Caco-2 (cell line): ENCODE data around the gene TRAPPC10. TPM values are rescaled to one million over a fixed set of nuclear protein-coding genes. Genes with fewer than 3 reads are reported as not detected.
A peak's percentile ranks its signal among the peaks of the same experiment; 100 is the strongest.

Experiments
- BruUV-seq: library from RNA; stranded (reverse); fragments of 400-500 nt; replicated peaks from 2 replicates; lab custom pipeline; 2021; lab: Mats Ljungman, UMichigan
- CTCF ChIA-PET: fragments of 300-600 bp; sonication (Branson Sonifier 250); formaldehyde crosslinking; loops from one replicate; lab custom pipeline; 2022; ENCODE audit warnings: antibody characterized with exemption; lab: Charles Lee
- POLR2A ChIA-PET: fragments of 300-600 bp; sonication (Branson Sonifier 250); formaldehyde crosslinking; loops from one replicate; lab custom pipeline; 2022; ENCODE audit warnings: antibody characterized with exemption; lab: Charles Lee
- DNase-seq, 2 experiments: peaks; one replicate each; pipeline versions ENCODE4 v3.0.0 to v3.0.0-alpha.2; 2020 to 2022
- H3K27me3 ChIP-seq: replicated peaks from 2 replicates; pipeline ENCODE4 v1.6.0; 2011; ENCODE audit warnings: low read length; ENCODE audit not compliant: control insufficient read depth, insufficient read depth
- H3K36me3 ChIP-seq: 2 replicates; pipeline ENCODE4 v1.5.1; 2011; ENCODE audit warnings: low read length; ENCODE audit not compliant: control insufficient read depth, insufficient read depth
- H3K4me1 ChIP-seq: fragments of 250-450 bp; sonication (Bioruptor Pico); 2 replicates; pipeline ENCODE4 v1.5.1; 2020; ENCODE audit warnings: mild to moderate bottlenecking
- H3K4me3 ChIP-seq: 2 replicates; pipeline ENCODE4 v1.5.1; 2011; ENCODE audit warnings: low read depth, mild to moderate bottlenecking, control low read depth, low read length
- H3K9me3 ChIP-seq: fragments of 250-450 bp; sonication (Bioruptor Pico); 2 replicates; pipeline ENCODE4 v1.5.1; 2020; ENCODE audit warnings: mild to moderate bottlenecking, moderate library complexity
- H3K27ac Mint-ChIP-seq: one replicate; pipeline ENCODE4 v1.8.0; 2022; ENCODE audit warnings: mixed read lengths; ENCODE audit not compliant: unreplicated experiment
- H3K27me3 Mint-ChIP-seq: one replicate; pipeline ENCODE4 v1.8.0; 2022; ENCODE audit warnings: mixed read lengths; ENCODE audit not compliant: insufficient read depth, unreplicated experiment
- H3K36me3 Mint-ChIP-seq: one replicate; pipeline ENCODE4 v1.8.0; 2022; ENCODE audit warnings: mild to moderate bottlenecking, mixed read lengths; ENCODE audit not compliant: insufficient read depth, unreplicated experiment
- H3K4me1 Mint-ChIP-seq: one replicate; pipeline ENCODE4 v1.8.0; 2022; ENCODE audit warnings: low read depth, mixed read lengths; ENCODE audit not compliant: unreplicated experiment
- H3K4me3 Mint-ChIP-seq: one replicate; pipeline ENCODE4 v1.8.0; 2022; ENCODE audit warnings: mild to moderate bottlenecking, moderate library complexity, mixed read lengths; ENCODE audit not compliant: unreplicated experiment
- H3K9me3 Mint-ChIP-seq: one replicate; pipeline ENCODE4 v1.8.0; 2022; ENCODE audit warnings: mixed read lengths; ENCODE audit not compliant: unreplicated experiment
- intact Hi-C: fragments of 100-400 bp; cut with micrococcal nuclease; formaldehyde crosslinking; loops from one replicate; pipeline ENCODE4 v1.10.0; 2022; ENCODE audit not compliant: unreplicated experiment
- total RNA-seq: library from RNA; stranded (reverse); gene quantifications from 2 replicates; pipeline ENCODE4 v1.2.3, GENCODE V29; 2022
- TF ChIP-seq, protein P1 (sequence below), 2 experiments: fragments of 200-600 bp in 1 of 2; IDR thresholded peaks; 1 replicate in 1 of 2; 2 replicates in 1 of 2; pipeline versions ENCODE4 v1.5.1 to v1.8.0; 2011 to 2022; ENCODE audit warnings: antibody characterized with exemption in 1 of 2, control low read depth in 1 of 2, inconsistent platforms in 1 of 2, low read depth in 1 of 2, low read length in 1 of 2, mild to moderate bottlenecking in 1 of 2, moderate library complexity in 1 of 2; ENCODE audit not compliant: insufficient read depth in 1 of 2, severe bottlenecking in 1 of 2, unreplicated experiment in 1 of 2

The TRAPPC10 gene
- total RNA-seq, 1 experiment from 2014 or later: 43.4 TPM

DNA sequence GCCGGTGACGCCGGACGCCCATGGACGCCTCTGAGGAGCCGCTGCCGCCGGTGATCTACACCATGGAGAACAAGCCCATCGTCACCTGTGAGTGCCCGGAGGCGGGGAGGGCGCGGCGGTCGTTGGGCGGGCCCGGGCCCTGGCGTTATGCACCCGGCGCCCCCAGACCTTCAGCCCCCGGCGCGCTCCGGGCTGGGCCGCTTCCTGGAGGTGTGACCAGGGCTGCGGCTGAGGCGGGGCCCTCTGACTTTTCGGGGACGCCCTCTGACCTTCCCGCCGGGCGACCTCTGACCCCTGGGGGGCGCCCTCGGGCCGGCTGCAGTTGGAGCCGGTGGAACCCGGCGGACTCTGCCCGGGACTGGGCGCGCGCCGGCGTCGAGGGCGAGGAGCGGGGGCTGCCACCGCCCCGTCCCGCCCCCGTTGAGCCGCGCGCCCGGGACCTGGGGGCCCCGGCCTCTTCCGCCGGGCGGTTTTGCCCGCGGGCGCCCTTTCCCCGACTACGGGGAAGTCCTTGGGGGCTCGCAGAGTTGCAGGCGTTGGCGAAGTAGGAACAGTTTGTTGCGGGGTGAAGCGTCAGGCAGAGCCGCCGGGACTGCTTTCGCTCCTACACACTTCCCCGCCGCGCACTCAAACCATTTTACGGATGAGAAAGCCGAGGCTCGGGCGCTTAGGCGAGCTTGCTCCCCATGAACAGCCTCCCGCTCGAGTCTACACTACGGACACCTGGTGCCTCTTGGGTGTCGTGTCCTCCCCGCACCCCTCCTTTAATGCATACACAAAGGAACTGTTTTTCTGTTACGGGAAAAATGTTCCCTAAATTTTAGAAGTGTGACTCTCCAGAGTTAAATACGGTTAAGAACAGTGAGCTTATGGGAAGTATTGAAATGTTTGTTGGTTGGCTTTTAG is 618 bp downstream of the TRAPPC10 start:
- ChIA-PET POLR2A (no interaction called here), CTCF (no interaction called here)
- peaks cover 5% of the 10 kb centered on the region for H3K4me1 ChIP-seq
- BruUV-seq: no TSS peak
- Mint-ChIP-seq H3K4me1 (no peaks in the 10 kb centered on the region), H3K27ac (peak overlapping the region; percentile 79), H3K36me3 (peaks cover 13% of the 10 kb centered on the region), H3K27me3 (no peaks in the 10 kb centered on the region), H3K9me3 (no peaks in the 10 kb centered on the region), H3K4me3 (peak overlapping the region; percentile 91)
- intact Hi-C loops: no loop called here
- peak; percentile 78 to 89 for DNase-seq
- peak overlapping the region; percentile 54 for H3K4me3 ChIP-seq
- TF ChIP-seq, protein P1, sequence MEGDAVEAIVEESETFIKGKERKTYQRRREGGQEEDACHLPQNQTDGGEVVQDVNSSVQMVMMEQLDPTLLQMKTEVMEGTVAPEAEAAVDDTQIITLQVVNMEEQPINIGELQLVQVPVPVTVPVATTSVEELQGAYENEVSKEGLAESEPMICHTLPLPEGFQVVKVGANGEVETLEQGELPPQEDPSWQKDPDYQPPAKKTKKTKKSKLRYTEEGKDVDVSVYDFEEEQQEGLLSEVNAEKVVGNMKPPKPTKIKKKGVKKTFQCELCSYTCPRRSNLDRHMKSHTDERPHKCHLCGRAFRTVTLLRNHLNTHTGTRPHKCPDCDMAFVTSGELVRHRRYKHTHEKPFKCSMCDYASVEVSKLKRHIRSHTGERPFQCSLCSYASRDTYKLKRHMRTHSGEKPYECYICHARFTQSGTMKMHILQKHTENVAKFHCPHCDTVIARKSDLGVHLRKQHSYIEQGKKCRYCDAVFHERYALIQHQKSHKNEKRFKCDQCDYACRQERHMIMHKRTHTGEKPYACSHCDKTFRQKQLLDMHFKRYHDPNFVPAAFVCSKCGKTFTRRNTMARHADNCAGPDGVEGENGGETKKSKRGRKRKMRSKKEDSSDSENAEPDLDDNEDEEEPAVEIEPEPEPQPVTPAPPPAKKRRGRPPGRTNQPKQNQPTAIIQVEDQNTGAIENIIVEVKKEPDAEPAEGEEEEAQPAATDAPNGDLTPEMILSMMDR (IDR thresholded peaks at IDR 0.05; ENCODE audit: insufficient read depth in 1 of 2, low read depth in 1 of 2, low read length in 1 of 2, severe bottlenecking in 1 of 2, unreplicated experiment in 1 of 2): peak; percentile 44 to 55
- H3K9me3 ChIP-seq: no peaks in the 10 kb centered on the region
- no peaks in the 10 kb centered on the region for H3K27me3 ChIP-seq
- no peaks in the 10 kb centered on the region for H3K36me3 ChIP-seq

DNA sequence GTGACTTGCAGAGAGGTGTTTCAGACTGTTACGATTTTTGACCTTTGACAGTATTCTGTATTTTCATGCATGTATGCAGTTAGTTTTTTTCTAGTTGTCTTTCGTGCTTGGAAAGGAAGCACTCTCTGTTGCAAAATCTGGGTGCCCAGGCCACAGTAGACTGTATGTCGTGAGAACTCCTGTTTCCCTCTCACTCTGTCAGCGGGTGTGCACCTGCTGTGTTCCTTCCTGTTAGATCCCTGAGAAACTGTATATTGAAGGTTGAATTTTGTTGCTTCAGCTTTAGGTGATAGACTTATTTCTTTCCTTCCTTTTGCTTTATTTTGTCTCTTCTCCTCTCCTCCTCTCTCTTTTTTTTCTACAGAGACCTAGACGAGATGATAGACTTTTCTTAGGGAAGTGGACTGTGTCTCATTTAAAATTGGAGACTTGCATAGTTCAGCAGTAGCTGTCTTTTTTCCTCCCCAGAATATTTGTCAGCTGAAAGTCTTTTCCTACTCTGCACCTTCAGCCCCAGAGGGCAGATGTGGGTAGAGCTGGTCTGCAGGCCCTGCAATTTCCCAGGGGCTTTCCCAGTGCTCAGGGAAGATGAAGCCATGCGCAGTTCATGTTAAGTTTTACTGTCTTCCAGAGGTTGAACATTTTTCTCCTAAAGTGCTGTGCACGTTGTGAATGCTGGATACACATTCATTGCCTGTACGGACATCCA is 1.4 kb downstream of the TRAPPC10 start:
- ChIA-PET POLR2A (no interaction called here), CTCF (interaction anchor here (0.6 kb wide), 1 partner anchor 92 kb away, joined by 4 read pairs; no protein-coding TSS in a partner anchor)
- H3K36me3 ChIP-seq: no peaks in the 10 kb centered on the region
- Mint-ChIP-seq H3K9me3 (no peaks in the 10 kb centered on the region), H3K27me3 (no peaks in the 10 kb centered on the region), H3K27ac (peak overlapping the region; percentile 79), H3K36me3 (peaks cover 8% of the 10 kb centered on the region), H3K4me3 (peak overlapping the region; percentile 91), H3K4me1 (no peaks in the 10 kb centered on the region)
- TSS peak; percentile 30 for BruUV-seq
- DNase-seq: no peak
- no peaks in the 10 kb centered on the region for H3K27me3 ChIP-seq
- H3K4me1 ChIP-seq: peaks cover 5% of the 10 kb centered on the region
- H3K9me3 ChIP-seq: no peaks in the 10 kb centered on the region
- peak overlapping the region; percentile 54 for H3K4me3 ChIP-seq
- intact Hi-C loops: no loop called here
- TF ChIP-seq, protein P1 (IDR thresholded peaks at IDR 0.05; ENCODE audit: insufficient read depth in 1 of 2, low read depth in 1 of 2, low read length in 1 of 2, severe bottlenecking in 1 of 2, unreplicated experiment in 1 of 2): no peak

DNA sequence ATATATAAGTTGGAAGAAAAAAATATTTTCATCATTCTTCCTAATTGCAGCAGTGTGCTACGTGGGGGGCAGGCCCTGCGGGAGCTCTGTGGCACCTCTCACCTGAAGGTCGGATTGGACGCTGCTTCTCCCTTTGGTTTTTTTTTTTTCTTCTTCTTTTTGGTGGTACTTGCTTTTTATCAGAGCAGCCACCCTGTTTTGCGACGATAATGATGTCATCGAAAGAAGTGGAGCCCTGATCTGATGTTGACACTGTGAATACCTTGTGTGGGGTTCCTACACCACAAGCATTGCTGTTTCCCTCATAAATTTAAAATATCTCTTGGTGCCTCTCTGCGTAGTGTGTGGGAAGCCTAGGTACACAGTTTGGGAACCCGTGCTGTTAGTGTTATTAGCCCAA is 5.5 kb downstream of the TRAPPC10 start:
- Mint-ChIP-seq H3K27me3 (no peaks in the 10 kb centered on the region), H3K27ac (no peak overlapping the region), H3K36me3 (peaks cover 13% of the 10 kb centered on the region), H3K4me3 (no peak overlapping the region), H3K4me1 (peaks cover 10% of the 10 kb centered on the region), H3K9me3 (no peaks in the 10 kb centered on the region)
- ChIA-PET POLR2A (no interaction called here), CTCF (no interaction called here)
- TF ChIP-seq, protein P1 (IDR thresholded peaks at IDR 0.05; ENCODE audit: insufficient read depth in 1 of 2, low read depth in 1 of 2, low read length in 1 of 2, severe bottlenecking in 1 of 2, unreplicated experiment in 1 of 2): no peak
- no peaks in the 10 kb centered on the region for H3K27me3 ChIP-seq
- H3K36me3 ChIP-seq: no peaks in the 10 kb centered on the region
- BruUV-seq: no TSS peak
- H3K9me3 ChIP-seq: no peaks in the 10 kb centered on the region
- intact Hi-C loops: no loop called here
- no peak overlapping the region for H3K4me3 ChIP-seq
- H3K4me1 ChIP-seq: peaks cover 4% of the 10 kb centered on the region; the same call in 1 of the 2 replicates
- DNase-seq: no peak
